ENCODE results near the gene SLC44A5. TPM values are rescaled to one million over a fixed set of nuclear protein-coding genes. Genes with fewer than 3 reads are reported as not detected.

Gene SLC44A5
- total RNA-seq, 4 donors from 2014 or later, result 1.1 to 17.7 (median 5.8) TPM

DNA sequence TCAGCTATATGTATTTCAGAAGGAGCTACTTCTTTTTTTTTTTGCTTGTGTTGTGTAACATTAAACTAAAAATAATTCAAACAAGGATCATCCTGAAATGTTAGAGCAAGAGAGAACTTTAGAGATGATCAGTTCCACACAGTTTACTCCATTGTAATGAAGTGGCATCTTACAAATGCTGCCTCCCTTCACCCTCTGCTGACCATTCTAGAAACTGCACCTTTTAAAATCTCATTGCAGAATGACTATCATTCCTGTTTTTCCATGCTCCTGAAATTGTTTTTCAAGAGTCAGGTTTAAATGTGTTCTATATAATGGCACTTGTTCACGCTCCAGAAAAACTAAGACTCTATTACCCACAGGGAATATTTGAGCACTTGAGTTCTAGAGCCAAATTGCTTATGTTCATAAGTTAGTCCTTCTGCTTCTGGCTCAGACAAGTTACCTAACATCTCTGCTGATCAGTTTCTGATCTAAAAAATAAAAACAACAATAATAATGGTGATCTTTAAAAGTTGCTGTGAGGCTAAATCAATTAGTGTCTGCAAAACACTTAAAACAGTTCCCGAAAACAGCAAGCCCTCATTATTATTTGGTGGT, 21.5 kb upstream of the SLC44A5 start:
- H3K27me3 ChIP-seq, result no peaks in the 10 kb centered on the region
- no peaks in the 10 kb centered on the region for H3K36me3 ChIP-seq
- no peak for DNase-seq (ENCODE audit: low spot score in 2 of 2)
- H3K4me1 ChIP-seq, result no peaks in the 10 kb centered on the region
- no peak overlapping the region for H3K4me3 ChIP-seq
- no peak for TF ChIP-seq POLR2A (IDR thresholded peaks at IDR 0.05)
- TF ChIP-seq, protein P1, sequence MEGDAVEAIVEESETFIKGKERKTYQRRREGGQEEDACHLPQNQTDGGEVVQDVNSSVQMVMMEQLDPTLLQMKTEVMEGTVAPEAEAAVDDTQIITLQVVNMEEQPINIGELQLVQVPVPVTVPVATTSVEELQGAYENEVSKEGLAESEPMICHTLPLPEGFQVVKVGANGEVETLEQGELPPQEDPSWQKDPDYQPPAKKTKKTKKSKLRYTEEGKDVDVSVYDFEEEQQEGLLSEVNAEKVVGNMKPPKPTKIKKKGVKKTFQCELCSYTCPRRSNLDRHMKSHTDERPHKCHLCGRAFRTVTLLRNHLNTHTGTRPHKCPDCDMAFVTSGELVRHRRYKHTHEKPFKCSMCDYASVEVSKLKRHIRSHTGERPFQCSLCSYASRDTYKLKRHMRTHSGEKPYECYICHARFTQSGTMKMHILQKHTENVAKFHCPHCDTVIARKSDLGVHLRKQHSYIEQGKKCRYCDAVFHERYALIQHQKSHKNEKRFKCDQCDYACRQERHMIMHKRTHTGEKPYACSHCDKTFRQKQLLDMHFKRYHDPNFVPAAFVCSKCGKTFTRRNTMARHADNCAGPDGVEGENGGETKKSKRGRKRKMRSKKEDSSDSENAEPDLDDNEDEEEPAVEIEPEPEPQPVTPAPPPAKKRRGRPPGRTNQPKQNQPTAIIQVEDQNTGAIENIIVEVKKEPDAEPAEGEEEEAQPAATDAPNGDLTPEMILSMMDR (IDR thresholded peaks at IDR 0.05), result peak in 1 of 2 donors; percentile 50
- no peak for TF ChIP-seq EP300 (IDR thresholded peaks at IDR 0.05)
- H3K27ac ChIP-seq, result no peak overlapping the region
- no peaks in the 10 kb centered on the region for H3K9me3 ChIP-seq
- 42% methylated on average over 2 of the region's 2 CpGs for WGBS

DNA sequence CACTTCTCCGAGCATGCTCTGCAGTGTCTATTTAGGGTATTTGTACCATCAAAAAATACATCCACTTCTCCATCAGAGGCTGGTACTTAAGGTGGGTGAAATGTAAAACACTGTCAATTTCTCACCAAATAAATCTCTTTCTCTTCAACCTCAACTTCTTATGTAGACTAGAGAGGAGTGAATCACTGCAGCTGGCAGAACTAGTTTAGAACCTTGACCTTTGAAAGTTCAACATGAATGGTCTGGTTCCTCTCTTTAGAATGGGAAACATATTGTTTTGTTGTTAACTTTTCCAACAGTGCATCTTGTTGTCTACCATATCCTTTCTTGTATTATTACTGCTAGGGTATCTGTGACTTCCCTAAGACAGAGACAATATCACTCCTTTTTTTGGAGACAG, 20.1 kb upstream of the SLC44A5 start:
- Histone ChIP-seq H3K4me3 (no peak overlapping the region), H3K9me3 (no peaks in the 10 kb centered on the region), H3K36me3 (no peaks in the 10 kb centered on the region), H3K27me3 (no peaks in the 10 kb centered on the region), H3K27ac (no peak overlapping the region), H3K4me1 (no peaks in the 10 kb centered on the region)
- TF ChIP-seq POLR2AphosphoS5 (IDR thresholded peaks at IDR 0.05) (no peak), EP300 (IDR thresholded peaks at IDR 0.05) (no peak), POLR2A (IDR thresholded peaks at IDR 0.05) (no peak)
- TF ChIP-seq, protein P1 (IDR thresholded peaks at IDR 0.05), result no peak
- WGBS, result 84% methylated on average over 1 of the region's 1 CpG
- DNase-seq (ENCODE audit: low spot score in 2 of 2), result no peak

DNA sequence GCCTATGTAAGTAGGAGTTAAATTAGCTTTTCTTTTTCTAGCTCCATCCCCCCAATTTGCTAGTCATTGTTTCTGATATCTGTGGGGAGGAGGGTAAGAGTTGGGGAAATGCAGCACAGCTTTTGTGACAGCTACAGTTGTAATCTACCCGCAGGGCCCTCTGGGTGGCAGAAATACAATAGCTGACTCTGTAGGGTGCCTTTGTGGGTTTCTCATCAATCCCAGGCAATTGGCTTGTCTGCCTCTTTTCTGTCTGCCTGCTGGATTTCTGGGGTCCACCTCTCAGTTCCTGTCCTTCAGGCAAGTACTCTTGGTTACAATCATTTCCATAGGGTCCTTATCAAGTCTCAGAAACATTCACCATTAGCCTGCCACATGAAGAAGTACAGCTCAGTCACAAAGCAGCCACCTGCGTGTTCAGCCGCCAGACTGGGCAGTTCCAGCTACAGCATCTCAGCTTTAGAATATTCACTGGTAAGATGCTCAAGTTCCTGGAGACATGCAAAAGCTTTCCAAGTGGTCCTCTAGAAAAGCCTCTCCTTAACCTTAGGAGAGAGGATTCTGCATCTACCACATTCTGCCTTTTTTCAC, 19.2 kb upstream of the SLC44A5 start:
- Histone ChIP-seq H3K36me3 (no peaks in the 10 kb centered on the region), H3K9me3 (no peaks in the 10 kb centered on the region), H3K27ac (no peak overlapping the region), H3K27me3 (no peaks in the 10 kb centered on the region), H3K4me1 (no peaks in the 10 kb centered on the region), H3K4me3 (no peak overlapping the region)
- WGBS, result 27% methylated on average over 3 of the region's 3 CpGs
- TF ChIP-seq POLR2A (IDR thresholded peaks at IDR 0.05) (no peak), POLR2AphosphoS5 (IDR thresholded peaks at IDR 0.05) (no peak), EP300 (IDR thresholded peaks at IDR 0.05) (no peak)
- TF ChIP-seq, protein P1 (IDR thresholded peaks at IDR 0.05), result no peak
- no peak for DNase-seq (ENCODE audit: low spot score in 2 of 2)

DNA sequence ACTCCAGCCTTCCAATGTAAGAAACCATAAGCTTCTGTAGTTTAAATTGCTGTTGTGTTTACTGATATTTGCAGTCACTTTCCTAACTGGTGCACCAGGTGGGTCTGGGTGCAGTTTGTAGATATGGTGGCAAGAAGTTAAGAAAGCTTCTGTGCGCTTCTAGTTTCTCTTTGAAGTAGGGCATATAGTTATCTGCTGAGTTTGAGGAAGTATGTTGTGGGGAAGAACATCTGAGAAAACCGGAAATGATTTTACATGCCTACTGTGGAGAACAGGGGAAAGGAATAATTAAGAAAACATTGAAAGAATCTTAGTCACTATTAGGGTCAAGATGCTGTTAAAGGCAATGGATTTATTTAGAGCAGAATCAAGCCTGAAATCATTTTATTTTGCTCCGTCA, 14.9 kb upstream of the SLC44A5 start:
- no peak for DNase-seq (ENCODE audit: low spot score in 2 of 2)
- Histone ChIP-seq H3K27me3 (no peaks in the 10 kb centered on the region), H3K4me1 (no peaks in the 10 kb centered on the region), H3K36me3 (no peaks in the 10 kb centered on the region), H3K4me3 (no peak overlapping the region), H3K9me3 (no peaks in the 10 kb centered on the region), H3K27ac (no peak overlapping the region)
- TF ChIP-seq POLR2AphosphoS5 (IDR thresholded peaks at IDR 0.05) (no peak), POLR2A (IDR thresholded peaks at IDR 0.05) (no peak), EP300 (IDR thresholded peaks at IDR 0.05) (no peak)
- TF ChIP-seq, protein P1 (IDR thresholded peaks at IDR 0.05), result no peak
- WGBS, result 60% methylated on average over 3 of the region's 3 CpGs

DNA sequence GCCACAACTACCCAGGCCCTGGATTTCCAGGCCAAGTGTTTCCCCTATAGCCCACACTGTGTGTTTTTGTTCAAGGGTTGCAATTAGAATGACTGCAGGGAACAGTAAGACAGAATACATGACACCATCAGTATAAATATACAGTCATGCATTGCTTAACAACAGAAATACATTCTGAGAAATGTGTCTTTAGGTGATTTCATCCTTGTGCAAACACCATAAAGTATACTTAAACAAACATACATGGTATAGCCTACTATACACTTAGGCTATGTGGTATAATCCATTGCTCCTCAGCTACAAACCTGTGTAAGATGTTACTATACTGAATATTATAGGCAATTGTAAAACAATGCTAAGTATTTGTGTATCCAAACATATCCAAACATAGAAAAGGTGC, 7.5 kb upstream of the SLC44A5 start:
- Histone ChIP-seq H3K4me1 (peaks cover 30% of the 10 kb centered on the region), H3K27ac (no peak overlapping the region), H3K9me3 (no peaks in the 10 kb centered on the region), H3K4me3 (no peak overlapping the region), H3K36me3 (no peaks in the 10 kb centered on the region), H3K27me3 (peaks cover 52% of the 10 kb centered on the region)
- DNase-seq (ENCODE audit: low spot score in 2 of 2), result no peak
- no peak for TF ChIP-seq EP300 (IDR thresholded peaks at IDR 0.05)
- no peak for TF ChIP-seq POLR2A (IDR thresholded peaks at IDR 0.05)
- no peak for TF ChIP-seq POLR2AphosphoS5 (IDR thresholded peaks at IDR 0.05)
- TF ChIP-seq, protein P1 (IDR thresholded peaks at IDR 0.05), result no peak

Measured in suprapubic skin (tissue), 4 donors.